Breast epithelium (tissue), 4 donors: ENCODE results near the gene SULT2B1. TPM values are rescaled to one million over a fixed set of nuclear protein-coding genes. Genes with fewer than 3 reads are reported as not detected.
A peak's percentile ranks its signal among the peaks of the same experiment; 100 is the strongest.

ENCODE experiments used
- DNase-seq, 2 donors: peaks; one replicate each; pipeline ENCODE4 v3.0.0-alpha.2; 2019; ENCODE audit warnings: low spot score in 2 of 2
- H3K27ac ChIP-seq, 2 donors: fragments of 200-600 bp; sonication (generic) in 1 of 2; one replicate each; pipeline ENCODE4 v1.5.1; 2016 to 2019; ENCODE audit warnings: mild to moderate bottlenecking in 1 of 2
- H3K27me3 ChIP-seq, 2 donors: fragments of 200-600 bp; sonication (generic) in 1 of 2; one replicate each; pipeline versions ENCODE4 v1.5.1 to v1.6.0; 2017 to 2019; ENCODE audit warnings: control low read depth in 1 of 2, mild to moderate bottlenecking in 1 of 2
- H3K36me3 ChIP-seq: fragments of 200-600 bp; one replicate; pipeline ENCODE4 v1.5.1; 2019
- H3K4me1 ChIP-seq, 2 donors: fragments of 200-600 bp; sonication (generic); one replicate each; pipeline ENCODE4 v1.5.1; 2016 to 2019; ENCODE audit warnings: control low read depth in 1 of 2
- H3K4me3 ChIP-seq, 3 donors: fragments of 200-600 bp; sonication (generic); 1 replicate in 2 of 3; 2 replicates in 1 of 3; pipeline ENCODE4 v1.5.1; 2016 to 2019; ENCODE audit warnings: mild to moderate bottlenecking in 3 of 3, moderate library complexity in 2 of 3
- H3K9me3 ChIP-seq, 2 donors: fragments of 200-600 bp; sonication (generic) in 1 of 2; one replicate each; pipeline ENCODE4 v1.5.1; 2016 to 2019; ENCODE audit warnings: control low read depth in 1 of 2
- POLR2A ChIP-seq: fragments of 450-650 bp; IDR thresholded peaks from one replicate; pipeline ENCODE4 v1.6.1; 2016; ENCODE audit warnings: antibody characterized with exemption, mild to moderate bottlenecking, moderate library complexity
- POLR2AphosphoS5 ChIP-seq, 3 donors: sonication (generic); formaldehyde crosslinking; IDR thresholded peaks; one replicate each; pipeline ENCODE4 v1.6.1; 2017; ENCODE audit warnings: antibody characterized with exemption in 3 of 3
- intact Hi-C: fragments of 100-400 bp; cut with DNase I; formaldehyde crosslinking; loops from one replicate; pipeline ENCODE4 v1.15.1; 2023; ENCODE audit warnings: low total_unique reads
- total RNA-seq, 3 donors: library from RNA; depleted of rRNA; stranded (reverse); fragments of >200 nt; gene quantifications; one replicate each; pipeline ENCODE4 v1.1.0, GENCODE V29; 2016
- TF ChIP-seq, protein P1 (sequence below), 3 donors: fragments of 450-650 bp; IDR thresholded peaks; one replicate each; pipeline ENCODE4 v1.5.1; 2016 to 2017; ENCODE audit warnings: antibody characterized with exemption in 3 of 3, mild to moderate bottlenecking in 3 of 3, moderate library complexity in 3 of 3

The SULT2B1 gene
- total RNA-seq, 3 donors from 2014 or later = 5.6 to 7.5 TPM; not detected in 1

DNA sequence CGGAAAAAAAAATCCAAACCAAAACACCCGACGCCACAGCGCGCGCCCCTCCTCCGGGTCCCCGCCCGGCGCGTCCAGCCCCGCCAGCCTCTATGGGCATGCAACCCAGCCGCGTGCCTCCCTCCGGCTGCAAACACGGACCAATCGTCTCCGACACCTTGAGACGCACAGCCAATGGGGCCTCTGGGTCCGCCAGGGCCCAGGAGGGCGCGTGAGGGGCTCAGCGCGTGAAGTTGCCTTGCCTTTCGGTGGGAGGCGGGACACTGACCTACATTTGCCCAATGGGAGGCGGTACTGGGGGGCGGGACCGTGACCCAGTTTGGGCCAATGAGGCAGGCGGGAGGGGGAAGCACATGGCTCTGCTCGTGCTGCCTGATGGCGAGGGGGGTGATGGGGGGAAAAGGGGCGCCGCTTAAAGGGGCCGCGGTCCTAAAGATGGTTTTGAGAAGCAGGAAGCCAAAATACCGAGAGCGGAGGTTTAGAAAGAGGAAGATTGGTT is 85.5 kb downstream of the SULT2B1 start:
- H3K4me3 ChIP-seq = peak overlapping the region; percentile 63 to 88 (median 77)
- H3K9me3 ChIP-seq = no peaks in the 10 kb centered on the region
- H3K36me3 ChIP-seq = no peaks in the 10 kb centered on the region
- H3K27me3 ChIP-seq = no peaks in the 10 kb centered on the region
- intact Hi-C loops = no loop called here
- TF ChIP-seq, protein P1, sequence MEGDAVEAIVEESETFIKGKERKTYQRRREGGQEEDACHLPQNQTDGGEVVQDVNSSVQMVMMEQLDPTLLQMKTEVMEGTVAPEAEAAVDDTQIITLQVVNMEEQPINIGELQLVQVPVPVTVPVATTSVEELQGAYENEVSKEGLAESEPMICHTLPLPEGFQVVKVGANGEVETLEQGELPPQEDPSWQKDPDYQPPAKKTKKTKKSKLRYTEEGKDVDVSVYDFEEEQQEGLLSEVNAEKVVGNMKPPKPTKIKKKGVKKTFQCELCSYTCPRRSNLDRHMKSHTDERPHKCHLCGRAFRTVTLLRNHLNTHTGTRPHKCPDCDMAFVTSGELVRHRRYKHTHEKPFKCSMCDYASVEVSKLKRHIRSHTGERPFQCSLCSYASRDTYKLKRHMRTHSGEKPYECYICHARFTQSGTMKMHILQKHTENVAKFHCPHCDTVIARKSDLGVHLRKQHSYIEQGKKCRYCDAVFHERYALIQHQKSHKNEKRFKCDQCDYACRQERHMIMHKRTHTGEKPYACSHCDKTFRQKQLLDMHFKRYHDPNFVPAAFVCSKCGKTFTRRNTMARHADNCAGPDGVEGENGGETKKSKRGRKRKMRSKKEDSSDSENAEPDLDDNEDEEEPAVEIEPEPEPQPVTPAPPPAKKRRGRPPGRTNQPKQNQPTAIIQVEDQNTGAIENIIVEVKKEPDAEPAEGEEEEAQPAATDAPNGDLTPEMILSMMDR (IDR thresholded peaks at IDR 0.05) = no peak
- TF ChIP-seq POLR2AphosphoS5 (IDR thresholded peaks at IDR 0.05) = peak; percentile 58 to 85 (median 82)
- peaks cover 0 to 7% of the 10 kb centered on the region in 2 donors for H3K4me1 ChIP-seq
- peak; percentile 100 for DNase-seq
- peak overlapping the region; percentile 99 for H3K27ac ChIP-seq

DNA sequence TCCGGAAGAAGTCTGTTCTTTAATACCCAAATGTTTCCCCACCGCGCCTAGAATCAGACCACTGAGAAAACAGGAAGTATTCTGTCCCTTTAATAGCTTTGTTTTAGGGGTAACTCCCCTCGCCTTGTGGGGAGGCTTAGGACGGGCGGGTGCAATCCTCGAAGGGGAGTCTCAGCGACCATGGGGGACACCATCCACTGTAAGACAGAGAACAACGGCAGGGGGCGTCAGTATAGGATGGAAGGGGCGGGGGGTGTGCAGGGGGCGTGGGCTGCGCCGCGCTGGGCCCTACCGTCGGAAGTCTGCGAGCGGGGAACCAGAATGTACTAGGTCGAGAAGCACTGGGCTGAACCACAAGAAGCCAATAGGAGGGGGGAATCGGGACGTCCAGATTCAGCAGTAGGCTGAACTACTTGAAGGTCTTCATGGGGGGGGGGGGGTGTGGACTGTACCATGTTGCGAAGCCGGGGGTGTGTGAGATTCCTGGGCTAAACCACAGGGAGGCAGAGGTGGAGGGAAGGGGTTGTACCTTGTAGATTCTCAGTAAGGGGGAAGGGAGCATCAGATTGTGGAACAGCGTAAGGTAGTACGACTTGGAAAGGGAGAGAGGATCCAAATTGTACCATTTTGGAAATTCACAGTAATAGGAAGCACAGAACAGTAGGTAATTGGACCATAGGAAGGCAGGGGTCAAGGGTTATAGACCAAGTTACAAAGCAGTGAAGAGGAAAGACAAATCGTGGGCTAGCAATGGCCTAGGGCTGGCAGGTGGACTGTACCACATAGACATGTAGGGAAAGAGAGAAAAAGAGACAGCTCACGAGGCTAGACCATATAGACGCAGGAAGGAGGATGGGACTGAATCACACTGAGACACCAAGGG is 86.2 kb downstream of the SULT2B1 start:
- intact Hi-C loops = no loop called here
- H3K27ac ChIP-seq = peak overlapping the region; percentile 99
- TF ChIP-seq POLR2A (peak; percentile 28), POLR2AphosphoS5 (IDR thresholded peaks at IDR 0.05) (peak in 2 of 3 donors; percentile 18 to 42)
- TF ChIP-seq, protein P1 (IDR thresholded peaks at IDR 0.05) = peak in 2 of 3 donors; percentile 34 to 40
- H3K27me3 ChIP-seq = no peaks in the 10 kb centered on the region
- H3K36me3 ChIP-seq = no peaks in the 10 kb centered on the region
- H3K4me1 ChIP-seq = peaks cover 0 to 7% of the 10 kb centered on the region in 2 donors
- peak overlapping the region; percentile 63 to 88 (median 77) for H3K4me3 ChIP-seq
- DNase-seq = peak; percentile 83 to 91
- no peaks in the 10 kb centered on the region for H3K9me3 ChIP-seq

DNA sequence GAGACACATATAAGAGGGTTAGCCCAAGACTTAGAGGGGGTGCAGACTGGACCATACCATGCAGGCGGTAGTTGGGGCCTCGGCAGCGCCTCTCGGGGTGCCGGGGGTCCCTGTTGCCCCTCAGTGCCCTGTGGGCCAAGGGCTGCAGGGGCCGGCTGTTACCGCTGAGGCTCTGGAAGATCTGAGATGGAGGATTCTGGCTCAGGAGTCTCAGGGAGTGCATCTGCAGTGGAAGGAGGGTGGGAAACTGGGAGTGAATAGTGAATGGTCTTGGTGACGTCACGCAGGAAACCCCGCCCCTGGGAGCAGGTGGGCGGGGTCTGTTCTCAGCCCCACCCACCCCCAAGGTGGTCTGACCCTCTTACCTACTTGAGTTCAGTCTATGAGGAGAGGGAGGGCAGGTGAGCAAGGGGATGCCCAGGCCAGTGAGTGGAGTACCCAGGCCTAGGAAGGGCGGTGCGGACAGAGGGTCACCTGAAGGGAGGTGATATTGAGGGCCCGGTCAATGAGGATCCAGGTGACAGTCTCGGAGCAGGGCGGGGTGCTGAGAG is 86.9 kb downstream of the SULT2B1 start:
- Histone ChIP-seq H3K9me3 (no peaks in the 10 kb centered on the region), H3K27me3 (no peaks in the 10 kb centered on the region), H3K4me1 (peaks cover 0 to 3% of the 10 kb centered on the region in 2 donors), H3K27ac (peak overlapping the region; percentile 99), H3K36me3 (no peaks in the 10 kb centered on the region), H3K4me3 (peak overlapping the region; percentile 63 to 88 (median 77))
- TF ChIP-seq POLR2A = no peak
- TF ChIP-seq, protein P1 (IDR thresholded peaks at IDR 0.05) = no peak
- TF ChIP-seq POLR2AphosphoS5 (IDR thresholded peaks at IDR 0.05) = no peak
- intact Hi-C loops = no loop called here
- DNase-seq = peak in 1 of 2 donors; percentile 39

DNA sequence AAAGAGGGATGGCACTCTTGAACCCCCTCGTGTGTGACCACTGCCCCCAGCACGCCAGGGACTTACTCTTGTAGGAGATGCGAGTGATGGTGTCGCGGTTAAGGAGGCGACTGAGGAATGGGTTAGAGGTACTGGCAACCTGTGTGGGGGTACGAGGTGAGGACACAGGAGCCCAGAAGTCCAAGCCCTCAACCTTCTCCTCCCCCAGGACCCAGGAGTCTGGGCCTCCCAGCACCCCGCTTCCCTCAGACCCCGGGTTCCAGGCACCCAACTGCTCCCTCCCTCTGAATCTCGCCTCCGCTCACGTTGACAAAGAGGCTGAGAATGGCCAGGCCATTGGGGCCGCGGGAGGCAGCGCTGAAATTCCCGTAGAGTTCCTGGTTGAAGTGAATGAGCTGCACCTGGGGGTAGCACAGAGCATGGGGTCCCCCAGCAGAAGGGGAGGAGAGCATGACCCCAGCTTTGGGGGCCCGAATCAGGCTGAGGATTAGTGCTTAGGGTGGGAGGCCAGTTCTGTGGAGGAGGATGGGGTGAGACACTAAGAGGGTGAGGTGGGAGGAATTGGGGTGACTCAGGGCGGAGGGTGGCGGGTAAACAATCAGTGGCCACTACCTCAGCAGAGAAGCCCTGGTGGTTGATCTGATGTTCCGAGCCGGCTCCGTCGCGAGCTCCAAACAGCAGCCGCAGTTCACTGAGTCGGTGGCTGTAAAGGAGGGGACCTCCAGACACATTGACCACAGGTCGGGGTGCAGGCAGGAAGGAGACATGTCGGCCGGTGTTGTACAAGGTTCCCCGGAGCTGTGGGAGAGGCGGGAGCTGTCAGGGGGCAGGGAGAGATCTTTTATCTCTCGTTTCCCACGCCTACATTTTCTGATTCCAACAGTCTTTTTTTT is 87.8 kb downstream of the SULT2B1 start:
- H3K27ac ChIP-seq = peak overlapping the region; percentile 25 to 99
- no peak for TF ChIP-seq POLR2AphosphoS5 (IDR thresholded peaks at IDR 0.05)
- TF ChIP-seq, protein P1 (IDR thresholded peaks at IDR 0.05) = no peak
- TF ChIP-seq POLR2A = no peak
- no peaks in the 10 kb centered on the region for H3K9me3 ChIP-seq
- H3K4me3 ChIP-seq = no peak overlapping the region
- H3K27me3 ChIP-seq = no peaks in the 10 kb centered on the region
- H3K4me1 ChIP-seq = peaks cover 0 to 4% of the 10 kb centered on the region in 2 donors
- no peaks in the 10 kb centered on the region for H3K36me3 ChIP-seq
- intact Hi-C loops = loop anchor here (5.0 kb wide), 1 partner anchor 1128 kb away; the partner anchor contains the start of gene AP2A1
- no peak for DNase-seq
